Activated CD8-positive, alpha-beta T cell treated with anti-CD3 and anti-CD28 coated beads for 36 hours (primary cell): ENCODE measurements around the gene LPCAT3. TPM values are rescaled to one million over a fixed set of nuclear protein-coding genes. Genes with fewer than 3 reads are reported as not detected.

Experiments
- ATAC-seq: fragments of 200-7000 bp; cut with Tn5 transposase; one replicate; pipeline ENCODE4 v1.10.0; 2021; ENCODE audit warnings: mild to moderate bottlenecking, moderate library complexity
- CTCF ChIA-PET: fragments of 350-600 bp; sonication (Branson Sonifier 250); formaldehyde crosslinking; loops from one replicate; lab custom pipeline; 2021; ENCODE audit warnings: antibody characterized with exemption; lab: Charles Lee
- POLR2A ChIA-PET: fragments of 350-600 bp; sonication (Branson Sonifier 250); formaldehyde crosslinking; loops from one replicate; lab custom pipeline; 2021; ENCODE audit warnings: antibody characterized with exemption; lab: Charles Lee
- DNase-seq: peaks from one replicate; pipeline ENCODE4 v3.0.0-alpha.2; 2020
- H3K27ac Mint-ChIP-seq: one replicate; pipeline ENCODE4 v1.8.0; 2021; ENCODE audit warnings: mild to moderate bottlenecking, mixed read lengths
- H3K27me3 Mint-ChIP-seq: one replicate; pipeline ENCODE4 v1.8.0; 2021; ENCODE audit warnings: mixed read lengths
- H3K36me3 Mint-ChIP-seq: one replicate; pipeline ENCODE4 v1.8.0; 2021; ENCODE audit warnings: low read depth, mixed read lengths
- H3K4me1 Mint-ChIP-seq: one replicate; pipeline ENCODE4 v1.8.0; 2021; ENCODE audit warnings: low read depth, mixed read lengths
- H3K4me3 Mint-ChIP-seq: one replicate; pipeline ENCODE4 v1.8.0; 2021; ENCODE audit warnings: mild to moderate bottlenecking, moderate library complexity, mixed read lengths
- H3K9me3 Mint-ChIP-seq: one replicate; pipeline ENCODE4 v1.8.0; 2021; ENCODE audit warnings: mixed read lengths
- CTCF ChIP-seq: fragments of 200-600 bp; IDR thresholded peaks from one replicate; pipeline ENCODE4 v1.8.0; 2022; ENCODE audit warnings: antibody characterized with exemption, mild to moderate bottlenecking
- intact Hi-C: fragments of 100-400 bp; cut with micrococcal nuclease; formaldehyde crosslinking; loops from one replicate; pipeline ENCODE4 v1.10.0; 2022
- total RNA-seq, 2 experiments: library from RNA; stranded (reverse); gene quantifications; one replicate each; pipeline ENCODE4 v1.2.3, GENCODE V29; 2021

LPCAT3 gene
- total RNA-seq, 2 experiments from 2014 or later: 17.3 to 18.1 TPM

DNA sequence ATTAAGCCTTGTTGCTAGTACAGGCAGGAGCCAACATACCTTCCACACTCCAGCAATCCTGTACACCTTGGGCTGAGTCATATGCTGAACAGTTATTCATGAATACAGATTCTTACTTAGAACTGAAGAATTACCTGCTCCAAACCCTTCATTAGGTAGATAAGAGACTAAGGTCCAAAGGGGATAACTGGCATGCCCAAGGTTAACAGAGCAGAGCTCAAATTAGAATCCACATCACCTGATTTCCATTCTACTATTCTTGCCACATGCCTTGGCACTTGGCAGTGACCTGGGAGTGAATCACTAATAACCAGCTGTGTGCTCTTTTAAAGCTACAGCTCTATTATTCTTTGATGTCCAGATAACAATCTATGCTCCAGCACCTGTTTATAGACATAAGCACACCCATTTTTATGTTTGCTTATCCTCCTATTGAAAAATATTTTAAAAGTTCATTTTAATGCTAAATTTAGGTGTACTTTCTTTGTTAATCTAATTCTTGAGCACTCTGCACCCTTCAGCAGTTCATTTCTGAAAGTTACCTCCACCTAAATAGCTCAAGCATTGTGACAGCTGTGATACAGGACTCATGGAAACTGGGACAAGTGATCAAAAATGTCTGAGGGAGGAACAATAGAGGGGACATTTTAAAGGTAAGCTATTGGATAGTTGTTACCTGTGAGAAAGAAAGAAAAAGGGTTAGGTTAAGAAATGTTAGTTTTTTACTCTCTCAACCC is 19.4 kb downstream of the LPCAT3 start:
- DNase-seq: no peak
- no peak for ATAC-seq
- intact Hi-C loops: no loop called here
- POLR2A ChIA-PET: interaction anchor here (1.0 to 3.2 kb wide), 3 partner anchors 12 to 20 kb away, joined by 3 to 10 read pairs (median 8); partner anchors contain the start of gene LPCAT3
- no peak for TF ChIP-seq CTCF
- no peak overlapping the region for H3K4me3 Mint-ChIP-seq
- H3K4me1 Mint-ChIP-seq: peaks cover 1% of the 10 kb centered on the region
- CTCF ChIA-PET: interaction anchor here (0.7 to 1.4 kb wide), 6 partner anchors 10 to 114 kb away, joined by 3 to 5 read pairs (median 3); partner anchors contain the start of gene LPCAT3
- H3K9me3 Mint-ChIP-seq: no peaks in the 10 kb centered on the region
- no peaks in the 10 kb centered on the region for H3K27me3 Mint-ChIP-seq
- peaks cover 30% of the 10 kb centered on the region for H3K36me3 Mint-ChIP-seq
- H3K27ac Mint-ChIP-seq: no peak overlapping the region

DNA sequence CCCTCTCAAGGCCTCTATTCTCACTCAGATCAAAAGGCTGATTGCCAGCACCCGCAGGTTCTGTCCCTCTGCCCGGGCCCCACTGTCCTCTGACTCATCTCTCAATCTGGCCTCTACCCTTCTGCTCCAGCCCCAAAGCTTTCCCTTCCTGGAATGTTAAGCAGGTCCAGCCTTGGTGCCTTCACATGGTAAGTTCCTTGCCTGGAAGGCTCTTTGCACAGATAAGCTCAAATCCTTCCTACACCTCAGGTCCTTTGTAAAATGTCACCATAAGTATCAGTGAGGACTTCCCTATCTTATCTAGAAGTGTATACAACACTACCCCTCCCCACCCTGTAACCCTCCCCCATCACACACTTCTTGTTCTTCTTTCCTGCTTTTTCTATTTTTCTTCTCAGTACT is 22.2 kb downstream of the LPCAT3 start:
- Mint-ChIP-seq H3K36me3 (peaks cover 37% of the 10 kb centered on the region), H3K4me3 (no peak overlapping the region), H3K9me3 (no peaks in the 10 kb centered on the region), H3K4me1 (peaks cover 1% of the 10 kb centered on the region), H3K27me3 (no peaks in the 10 kb centered on the region), H3K27ac (no peak overlapping the region)
- ATAC-seq (no peak), DNase-seq (no peak)
- no peak for TF ChIP-seq CTCF
- intact Hi-C loops: no loop called here
- CTCF ChIA-PET: interaction anchor here (0.9 kb wide), 2 partner anchors 9 to 117 kb away, joined by 3 read pairs; no protein-coding TSS in a partner anchor
- POLR2A ChIA-PET: interaction anchor here (1.5 kb wide), 1 partner anchor 9 kb away, joined by 3 read pairs; no protein-coding TSS in a partner anchor

DNA sequence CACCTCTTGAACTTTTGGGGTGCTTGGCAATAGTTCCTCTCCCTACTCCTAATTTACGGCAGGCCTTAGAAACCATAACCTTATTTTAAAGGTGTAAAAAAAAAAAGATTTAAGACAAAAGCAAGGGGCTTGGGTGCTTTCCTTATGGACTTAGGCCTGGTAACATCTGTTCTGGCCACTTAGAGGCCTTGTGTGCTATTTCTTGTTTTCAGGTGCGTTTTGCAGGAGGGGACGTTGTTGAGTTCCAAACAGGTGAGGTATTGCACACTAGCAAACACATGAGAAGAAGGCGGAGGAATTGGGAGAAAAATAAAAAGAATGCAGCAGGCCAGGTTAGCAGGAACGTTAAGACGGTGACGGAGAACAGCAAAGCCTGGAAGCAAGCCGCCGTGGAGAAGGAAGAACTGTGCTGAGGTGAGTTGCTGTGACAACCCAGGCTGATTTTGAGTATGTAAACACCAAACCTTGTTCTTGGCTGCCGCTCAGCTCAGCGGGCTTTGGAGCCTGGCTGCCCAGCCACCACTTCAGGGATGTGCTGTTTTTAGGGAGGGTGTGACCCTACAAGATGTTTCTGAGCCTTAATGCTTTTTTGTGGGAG is 30.2 kb downstream of the LPCAT3 start:
- CTCF ChIA-PET: no interaction called here
- Mint-ChIP-seq H3K4me3 (no peak overlapping the region), H3K27me3 (no peaks in the 10 kb centered on the region), H3K27ac (no peak overlapping the region), H3K9me3 (no peaks in the 10 kb centered on the region), H3K36me3 (peaks cover 22% of the 10 kb centered on the region), H3K4me1 (no peaks in the 10 kb centered on the region)
- POLR2A ChIA-PET: interaction anchor here (1.1 kb wide), 1 partner anchor 23 kb away, joined by 3 read pairs; no protein-coding TSS in a partner anchor
- no peak for TF ChIP-seq CTCF
- intact Hi-C loops: no loop called here
- DNase-seq (no peak), ATAC-seq (no peak)

DNA sequence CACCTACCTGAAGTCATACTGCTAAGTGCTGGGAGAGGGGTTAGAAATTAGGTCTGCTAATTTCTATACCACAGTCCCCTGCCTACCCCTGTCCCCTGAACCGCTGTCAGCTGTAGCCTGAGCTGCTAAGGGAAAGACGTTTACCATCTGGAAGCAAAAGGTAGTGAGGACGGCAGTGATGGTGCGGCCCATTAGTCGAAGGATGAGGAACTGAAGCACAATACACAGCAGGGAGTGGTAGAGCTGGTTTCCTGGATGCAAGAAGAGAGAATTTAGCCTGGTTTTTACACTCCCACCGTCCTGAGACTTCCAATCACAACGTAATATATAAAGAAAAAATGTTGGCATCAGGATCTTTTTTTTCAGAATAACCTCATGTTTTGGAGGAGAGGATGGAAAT is 35.7 kb downstream of the LPCAT3 start:
- Mint-ChIP-seq H3K4me1 (no peaks in the 10 kb centered on the region), H3K36me3 (peaks cover 31% of the 10 kb centered on the region), H3K4me3 (no peak overlapping the region), H3K27me3 (no peaks in the 10 kb centered on the region), H3K27ac (no peak overlapping the region), H3K9me3 (no peaks in the 10 kb centered on the region)
- ATAC-seq (no peak), DNase-seq (no peak)
- POLR2A ChIA-PET: interaction anchor here (1.3 kb wide), 1 partner anchor 35 kb away, joined by 5 read pairs; the partner anchor contains the start of gene LPCAT3
- CTCF ChIA-PET: interaction anchor here (1.6 kb wide), 1 partner anchor 131 kb away, joined by 5 read pairs; no protein-coding TSS in a partner anchor
- TF ChIP-seq CTCF: no peak
- intact Hi-C loops: no loop called here
